22Rv1 (cell line): ENCODE results near the gene NUTM2F.
"Not testable (repeated sequence)": the region's sequence is repeated elsewhere in the genome, so short reads cannot be mapped to it uniquely, and the experiment has no call there.

Experiments used
- H3K27ac ChIP-seq: fragments of 450-650 bp; 2 replicates; pipeline ENCODE4 v1.5.1; 2017

NUTM2F gene

GRCh38 chr9:94328544-94328943, at the start of gene NUTM2F:
Gene NUTM2F, minus strand, starts transcription at chr9:94328644. Its CDS starts 21 bp downstream, at chr9:94328623.
- H3K27ac ChIP-seq: not testable (repeated sequence)

GRCh38 chr9:94375197-94375596, 46.8 kb upstream of the NUTM2F start:
- H3K27ac ChIP-seq: peak overlapping the region; percentile 73

- peak overlapping the region; percentile 73 for H3K27ac ChIP-seq
These were observed 46.0 kb upstream of the NUTM2F start for GRCh38 chr9:94374176-94375056.

- peak overlapping the region; percentile 73 for H3K27ac ChIP-seq
These were observed 45.3 kb upstream of the NUTM2F start for GRCh38 chr9:94373779-94374175.

GRCh38 chr9:94370266-94370665, 41.8 kb upstream of the NUTM2F start:
- H3K27ac ChIP-seq: not testable (repeated sequence)

GRCh38 chr9:94364093-94364614, 35.7 kb upstream of the NUTM2F start:
- not testable (repeated sequence) for H3K27ac ChIP-seq

- not testable (repeated sequence) for H3K27ac ChIP-seq
These were observed 28.7 kb upstream of the NUTM2F start for GRCh38 chr9:94357158-94357557.

GRCh38 chr9:94351901-94352723, 23.7 kb upstream of the NUTM2F start:
- not testable (repeated sequence) for H3K27ac ChIP-seq

- not testable (repeated sequence) for H3K27ac ChIP-seq
These were observed 20.3 kb upstream of the NUTM2F start for GRCh38 chr9:94348754-94349153.

- not testable (repeated sequence) for H3K27ac ChIP-seq
These were observed 19.0 kb upstream of the NUTM2F start for GRCh38 chr9:94347451-94347850.

GRCh38 chr9:94341703-94342102, 13.3 kb upstream of the NUTM2F start:
- not testable (repeated sequence) for H3K27ac ChIP-seq

- H3K27ac ChIP-seq: not testable (repeated sequence)
These were observed 12.3 kb upstream of the NUTM2F start for GRCh38 chr9:94340750-94341149.

- not testable (repeated sequence) for H3K27ac ChIP-seq
These were observed 11.2 kb upstream of the NUTM2F start for GRCh38 chr9:94339657-94340056.

GRCh38 chr9:94338723-94339122, 10.3 kb upstream of the NUTM2F start:
- H3K27ac ChIP-seq: not testable (repeated sequence)

- H3K27ac ChIP-seq: not testable (repeated sequence)
These were observed 8.0 kb upstream of the NUTM2F start for GRCh38 chr9:94336445-94336844.

GRCh38 chr9:94325583-94325982, 2.9 kb downstream of the NUTM2F start:
- not testable (repeated sequence) for H3K27ac ChIP-seq

- H3K27ac ChIP-seq: not testable (repeated sequence)
These were observed 5.2 kb downstream of the NUTM2F start for GRCh38 chr9:94323153-94323798.

GRCh38 chr9:94322342-94322940, 6.0 kb downstream of the NUTM2F start:
- H3K27ac ChIP-seq: not testable (repeated sequence)

- not testable (repeated sequence) for H3K27ac ChIP-seq
These were observed 10.3 kb downstream of the NUTM2F start for GRCh38 chr9:94317949-94318657.

GRCh38 chr9:94316236-94316635, 12.2 kb downstream of the NUTM2F start:
- not testable (repeated sequence) for H3K27ac ChIP-seq
